Measurements from ENCODE around the gene HFE.

Gene HFE

GRCh38 chr6:26136321-26136720, 49.1 kb downstream of the HFE start:
- Histone ChIP-seq H3K36me3 (ENCODE audit: low read length) (no peaks in the 10 kb centered on the region), H3K4me3 (ENCODE audit: insufficient read depth, low read length, poor library complexity, severe bottlenecking) (no peak overlapping the region), H3K9ac (ENCODE audit: low read length) (no peak overlapping the region), H3K9me2 (replicated peaks; ENCODE audit: insufficient read depth, low read length) (no peaks in the 10 kb centered on the region), H4K20me1 (ENCODE audit: low read depth, low read length) (no peaks in the 10 kb centered on the region), H3F3A (ENCODE audit: insufficient read depth) (no peaks in the 10 kb centered on the region), H3K4me2 (ENCODE audit: low read depth, low read length, poor library complexity, severe bottlenecking) (no peak overlapping the region), H2AFZ (ENCODE audit: low read depth, low read length, severe bottlenecking) (no peak overlapping the region), H3K27ac (ENCODE audit: low read depth, low read length) (no peak overlapping the region), H3K79me2 (ENCODE audit: insufficient read depth, low read length) (no peaks in the 10 kb centered on the region), H3K9me3 (ENCODE audit: insufficient read depth, low read length) (no peaks in the 10 kb centered on the region), H3K27me3 (ENCODE audit: low read length) (no peaks in the 10 kb centered on the region)
- TF ChIP-seq, protein P1, sequence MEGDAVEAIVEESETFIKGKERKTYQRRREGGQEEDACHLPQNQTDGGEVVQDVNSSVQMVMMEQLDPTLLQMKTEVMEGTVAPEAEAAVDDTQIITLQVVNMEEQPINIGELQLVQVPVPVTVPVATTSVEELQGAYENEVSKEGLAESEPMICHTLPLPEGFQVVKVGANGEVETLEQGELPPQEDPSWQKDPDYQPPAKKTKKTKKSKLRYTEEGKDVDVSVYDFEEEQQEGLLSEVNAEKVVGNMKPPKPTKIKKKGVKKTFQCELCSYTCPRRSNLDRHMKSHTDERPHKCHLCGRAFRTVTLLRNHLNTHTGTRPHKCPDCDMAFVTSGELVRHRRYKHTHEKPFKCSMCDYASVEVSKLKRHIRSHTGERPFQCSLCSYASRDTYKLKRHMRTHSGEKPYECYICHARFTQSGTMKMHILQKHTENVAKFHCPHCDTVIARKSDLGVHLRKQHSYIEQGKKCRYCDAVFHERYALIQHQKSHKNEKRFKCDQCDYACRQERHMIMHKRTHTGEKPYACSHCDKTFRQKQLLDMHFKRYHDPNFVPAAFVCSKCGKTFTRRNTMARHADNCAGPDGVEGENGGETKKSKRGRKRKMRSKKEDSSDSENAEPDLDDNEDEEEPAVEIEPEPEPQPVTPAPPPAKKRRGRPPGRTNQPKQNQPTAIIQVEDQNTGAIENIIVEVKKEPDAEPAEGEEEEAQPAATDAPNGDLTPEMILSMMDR (IDR thresholded peaks at IDR 0.05; ENCODE audit: insufficient read depth, low read length, poor library complexity, severe bottlenecking): no peak
- TF ChIP-seq EZH2phosphoT487 (conservative IDR thresholded peaks at IDR 0.05; ENCODE audit: low read length): no peak

- H3K36me3 ChIP-seq (ENCODE audit: low read length): no peaks in the 10 kb centered on the region
- no peaks in the 10 kb centered on the region for H3F3A ChIP-seq (ENCODE audit: insufficient read depth)
- H3K79me2 ChIP-seq (ENCODE audit: insufficient read depth, low read length): no peaks in the 10 kb centered on the region
- H4K20me1 ChIP-seq (ENCODE audit: low read depth, low read length): no peaks in the 10 kb centered on the region
- no peak overlapping the region for H3K4me3 ChIP-seq (ENCODE audit: insufficient read depth, low read length, poor library complexity, severe bottlenecking)
- no peak overlapping the region for H3K4me2 ChIP-seq (ENCODE audit: low read depth, low read length, poor library complexity, severe bottlenecking)
- no peak overlapping the region for H2AFZ ChIP-seq (ENCODE audit: low read depth, low read length, severe bottlenecking)
- H3K27ac ChIP-seq (ENCODE audit: low read depth, low read length): no peak overlapping the region
- H3K9me3 ChIP-seq (ENCODE audit: insufficient read depth, low read length): no peaks in the 10 kb centered on the region
- TF ChIP-seq, protein P1 (IDR thresholded peaks at IDR 0.05; ENCODE audit: insufficient read depth, low read length, poor library complexity, severe bottlenecking): no peak
- no peak for TF ChIP-seq EZH2phosphoT487 (conservative IDR thresholded peaks at IDR 0.05; ENCODE audit: low read length)
- H3K9ac ChIP-seq (ENCODE audit: low read length): no peak overlapping the region
- no peaks in the 10 kb centered on the region for H3K27me3 ChIP-seq (ENCODE audit: low read length)
- no peaks in the 10 kb centered on the region for H3K9me2 ChIP-seq (replicated peaks; ENCODE audit: insufficient read depth, low read length)
Observed at GRCh38 chr6:26140254-26140966, 53.2 kb downstream of the HFE start.

GRCh38 chr6:26140967-26141294, 53.7 kb downstream of the HFE start:
- H3K9me3 ChIP-seq (ENCODE audit: insufficient read depth, low read length): no peaks in the 10 kb centered on the region
- H3F3A ChIP-seq (ENCODE audit: insufficient read depth): no peaks in the 10 kb centered on the region
- H4K20me1 ChIP-seq (ENCODE audit: low read depth, low read length): no peaks in the 10 kb centered on the region
- no peak overlapping the region for H3K9ac ChIP-seq (ENCODE audit: low read length)
- no peak overlapping the region for H2AFZ ChIP-seq (ENCODE audit: low read depth, low read length, severe bottlenecking)
- H3K4me3 ChIP-seq (ENCODE audit: insufficient read depth, low read length, poor library complexity, severe bottlenecking): no peak overlapping the region
- H3K4me2 ChIP-seq (ENCODE audit: low read depth, low read length, poor library complexity, severe bottlenecking): no peak overlapping the region
- no peaks in the 10 kb centered on the region for H3K27me3 ChIP-seq (ENCODE audit: low read length)
- no peaks in the 10 kb centered on the region for H3K36me3 ChIP-seq (ENCODE audit: low read length)
- no peak for TF ChIP-seq EZH2phosphoT487 (conservative IDR thresholded peaks at IDR 0.05; ENCODE audit: low read length)
- TF ChIP-seq, protein P1 (IDR thresholded peaks at IDR 0.05; ENCODE audit: insufficient read depth, low read length, poor library complexity, severe bottlenecking): no peak
- H3K79me2 ChIP-seq (ENCODE audit: insufficient read depth, low read length): no peaks in the 10 kb centered on the region
- H3K27ac ChIP-seq (ENCODE audit: low read depth, low read length): no peak overlapping the region
- no peaks in the 10 kb centered on the region for H3K9me2 ChIP-seq (replicated peaks; ENCODE audit: insufficient read depth, low read length)

Measured in SU-DHL-6 (cell line).